ENCODE measurements around the gene CTXND1.

DNA sequence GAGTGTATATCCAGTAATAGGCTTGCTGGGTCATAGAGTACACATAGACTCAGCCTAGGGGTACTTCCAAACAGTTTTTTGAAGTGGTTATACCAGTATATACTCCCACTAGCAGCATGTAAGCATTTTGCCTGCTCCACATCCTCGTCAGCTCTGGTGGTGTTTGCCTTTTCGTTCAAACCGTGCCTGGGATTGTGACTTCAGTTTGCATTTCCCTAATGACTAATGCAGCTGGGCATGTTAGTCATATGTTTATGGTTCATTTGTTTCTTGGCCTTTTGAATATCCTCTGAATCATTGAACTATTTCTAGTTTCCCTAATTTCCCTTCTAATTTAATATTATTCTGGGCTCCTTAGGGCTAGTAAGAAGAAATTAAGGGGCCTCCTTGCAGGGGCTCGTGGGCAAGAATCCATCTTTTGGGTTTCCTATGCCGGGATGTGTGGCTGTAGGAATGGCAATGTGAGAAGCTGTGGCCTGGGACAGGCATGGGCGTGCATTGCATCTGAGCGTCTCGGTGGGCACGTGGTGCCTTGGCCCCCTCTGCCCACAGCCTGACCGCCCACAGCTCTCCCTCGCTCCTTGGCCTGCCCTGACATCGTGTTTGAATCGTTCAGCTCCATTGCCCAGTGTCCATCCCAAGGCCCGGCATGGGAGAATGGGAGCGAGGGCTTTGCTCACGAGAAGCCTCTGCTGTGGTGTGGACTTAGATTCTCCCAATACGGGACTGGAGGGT is 72.8 kb downstream of the CTXND1 start:
- no peak for TF ChIP-seq EZH2 (IDR thresholded peaks at IDR 0.05)
- TF ChIP-seq POLR2AphosphoS5 (IDR thresholded peaks at IDR 0.05; ENCODE audit: borderline replicate concordance, low read depth, low read length) = no peak
- TF ChIP-seq FOXP2 (optimal IDR thresholded peaks at IDR 0.05; ENCODE audit: control extremely low read depth, extremely low read length, insufficient read depth) = no peak

Measured in SK-N-MC (cell line).